RPMI8226 (cell line): ENCODE measurements around the gene CPAMD8.
A peak's percentile ranks its signal among the peaks of the same experiment; 100 is the strongest.
"Not testable (repeated sequence)": the region's sequence is repeated elsewhere in the genome, so short reads cannot be mapped to it uniquely, and the experiment has no call there.

ENCODE experiments used
- DNase-seq: peaks from one replicate; pipeline ENCODE4 v3.0.0-alpha.2; 2015

The CPAMD8 gene

GRCh38 chr19:17037966-17038500 lies 11.4 kb upstream of the CPAMD8 start:
- no peak for DNase-seq

- no peak for DNase-seq
These were observed 10.6 kb upstream of the CPAMD8 start for GRCh38 chr19:17037184-17037583.

- no peak for DNase-seq
These were observed 10.0 kb upstream of the CPAMD8 start for GRCh38 chr19:17036640-17037039.

- DNase-seq, result peak; percentile 49
These were observed 9.3 kb upstream of the CPAMD8 start for GRCh38 chr19:17035842-17036424.

GRCh38 chr19:17031741-17032140 lies 5.1 kb upstream of the CPAMD8 start:
- no peak for DNase-seq

GRCh38 chr19:17027535-17027975 lies 945 bp upstream of the CPAMD8 start:
- no peak for DNase-seq

GRCh38 chr19:17025991-17026658 lies 485 bp downstream of the CPAMD8 start:
- DNase-seq, result no peak

- DNase-seq, result no peak
These were observed 1.2 kb downstream of the CPAMD8 start for GRCh38 chr19:17025361-17025760.

GRCh38 chr19:17024941-17025340 lies 1.7 kb downstream of the CPAMD8 start:
- not testable (repeated sequence) for DNase-seq

- DNase-seq, result no peak
These were observed 2.8 kb downstream of the CPAMD8 start for GRCh38 chr19:17023805-17024204.

GRCh38 chr19:17022738-17023137 lies 3.9 kb downstream of the CPAMD8 start:
- DNase-seq, result no peak

- DNase-seq, result no peak
These were observed 4.6 kb downstream of the CPAMD8 start for GRCh38 chr19:17021793-17022590.

- no peak for DNase-seq
These were observed 5.3 kb downstream of the CPAMD8 start for GRCh38 chr19:17021328-17021727.

- no peak for DNase-seq
These were observed 5.8 kb downstream of the CPAMD8 start for GRCh38 chr19:17020823-17021222.

GRCh38 chr19:17020385-17020784 lies 6.2 kb downstream of the CPAMD8 start:
- no peak for DNase-seq

GRCh38 chr19:17014212-17014861 lies 12.3 kb downstream of the CPAMD8 start:
- not testable (repeated sequence) for DNase-seq

- DNase-seq, result no peak
These were observed 15.1 kb downstream of the CPAMD8 start for GRCh38 chr19:17011485-17011884.

- DNase-seq, result no peak
These were observed 20.0 kb downstream of the CPAMD8 start for GRCh38 chr19:17006579-17006978.

- no peak for DNase-seq
These were observed 21.6 kb downstream of the CPAMD8 start for GRCh38 chr19:17005000-17005399.

GRCh38 chr19:17004386-17004785 lies 22.2 kb downstream of the CPAMD8 start:
- DNase-seq, result no peak

GRCh38 chr19:17002455-17002854 lies 24.2 kb downstream of the CPAMD8 start:
- DNase-seq, result no peak

GRCh38 chr19:17001603-17002183 lies 24.9 kb downstream of the CPAMD8 start:
- DNase-seq, result no peak
